DMS 273 (cell line): Measurements from ENCODE around the gene EIF4E.
A peak's percentile ranks its signal among the peaks of the same experiment; 100 is the strongest.
"Not testable (repeated sequence)": the region's sequence is repeated elsewhere in the genome, so short reads cannot be mapped to it uniquely, and the experiment has no call there.

Experiments used
- DNase-seq: peaks from one replicate; lab custom pipeline; 2025; ENCODE audit not compliant: unreplicated experiment; lab: John Stamatoyannopoulos, UW

The EIF4E gene

DNA sequence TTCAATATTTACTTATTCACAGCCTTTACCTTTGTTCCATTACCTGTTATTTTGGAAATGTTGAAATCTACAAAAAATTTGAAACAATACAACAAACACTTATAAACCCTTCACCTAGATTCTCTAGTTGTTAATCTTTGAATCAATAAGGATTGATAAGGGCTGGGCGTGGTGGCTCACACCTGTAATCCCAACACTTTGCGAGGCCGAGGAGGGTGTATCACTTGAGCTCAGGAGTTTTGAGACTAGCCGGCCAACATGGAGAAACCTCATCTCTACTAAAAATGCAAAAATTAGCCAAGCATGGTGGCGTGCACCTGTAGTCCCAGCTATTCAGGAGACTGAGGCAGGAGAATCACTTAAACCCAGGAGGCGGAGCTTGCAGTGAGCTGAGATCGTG, 5.9 kb upstream of the EIF4E start:
- DNase-seq, result not testable (repeated sequence)

DNA sequence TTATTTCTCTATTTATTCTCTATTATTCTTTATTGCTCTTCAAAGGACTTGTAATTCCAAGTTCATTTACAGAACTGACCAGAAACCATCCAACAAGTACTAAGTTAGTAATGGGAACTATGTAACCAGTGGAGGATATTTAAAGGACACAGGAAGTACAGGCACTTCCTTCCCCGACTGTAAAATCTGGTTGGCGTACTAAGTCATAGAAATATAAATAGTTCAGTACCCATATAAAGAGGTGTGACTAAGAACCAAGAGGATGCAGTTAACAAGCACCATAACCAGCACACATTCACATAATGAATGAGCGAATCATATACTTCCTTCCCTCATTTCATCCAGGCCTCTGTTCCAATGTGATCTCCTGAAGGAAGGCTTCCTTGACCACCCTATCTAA, 3.6 kb upstream of the EIF4E start:
- DNase-seq, result no peak

DNA sequence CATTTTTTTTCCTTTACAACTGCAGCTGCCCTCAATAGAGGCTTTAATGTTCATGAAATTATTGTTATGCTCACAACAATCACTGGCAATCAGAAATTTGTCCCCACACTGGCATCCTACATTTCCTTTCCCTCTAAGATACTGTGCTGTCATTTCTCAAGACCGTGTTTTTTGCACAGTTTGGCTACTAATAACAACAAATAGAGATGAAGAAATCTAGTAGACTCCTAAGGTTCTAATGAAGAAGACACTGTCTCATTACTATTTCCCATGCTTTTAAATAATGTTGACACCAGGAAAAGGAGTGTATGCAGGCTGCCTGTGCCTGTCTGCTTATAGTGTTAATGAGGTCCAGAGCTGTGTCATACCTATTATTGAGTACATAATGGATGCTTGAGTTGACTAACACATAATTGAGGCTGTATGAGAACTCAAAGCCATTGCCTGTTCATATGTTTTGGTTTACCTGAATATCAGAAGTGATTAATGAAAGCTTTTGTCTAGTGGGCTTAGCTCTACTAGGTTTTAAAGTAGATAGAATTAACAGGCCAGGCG, 1.5 kb upstream of the EIF4E start:
- no peak for DNase-seq

DNA sequence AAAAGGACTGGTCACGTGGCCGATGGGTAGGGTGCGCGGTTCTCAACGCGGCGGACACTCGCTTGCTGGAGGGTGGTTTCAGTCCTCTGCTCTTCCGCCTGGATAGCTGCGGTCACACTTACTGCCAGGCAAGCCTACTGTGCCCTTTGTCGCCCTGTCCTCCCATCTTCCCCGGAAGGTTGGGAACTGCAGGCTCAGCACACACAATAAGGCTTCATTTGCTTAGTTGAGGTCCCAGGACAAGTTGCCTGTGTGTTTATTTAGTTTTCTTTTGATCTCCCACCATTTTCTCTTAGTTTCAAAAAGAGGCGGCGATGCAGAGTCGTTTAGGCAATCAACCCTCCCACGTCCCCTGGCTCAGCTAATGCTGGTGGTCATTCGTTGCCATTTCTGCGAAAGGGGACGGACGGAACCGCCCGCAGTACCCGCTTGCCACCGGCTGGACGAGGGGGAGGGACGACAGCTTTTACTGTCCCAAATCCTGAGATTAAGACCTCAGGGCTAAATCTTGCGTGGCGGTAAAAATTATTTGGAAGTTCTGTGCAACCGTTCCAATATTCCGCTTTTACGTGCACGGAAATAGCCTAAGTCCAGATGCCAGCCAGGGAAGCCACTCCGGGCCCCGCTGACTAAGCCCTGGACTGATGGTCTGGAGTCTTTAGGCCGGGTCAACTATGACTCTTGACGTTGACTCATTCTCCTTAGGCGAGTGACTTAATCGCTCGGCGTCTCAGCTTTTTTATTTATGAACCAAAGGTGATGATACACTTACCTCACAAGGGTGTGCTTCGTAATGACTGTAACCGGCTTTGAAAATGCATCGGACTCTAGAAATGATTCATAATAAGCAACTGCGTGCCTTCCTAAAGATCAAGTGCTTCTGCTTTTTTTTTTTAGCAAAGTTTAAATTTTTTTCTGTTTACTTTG, 671 bp upstream of the EIF4E start:
- DNase-seq, result no peak

DNA sequence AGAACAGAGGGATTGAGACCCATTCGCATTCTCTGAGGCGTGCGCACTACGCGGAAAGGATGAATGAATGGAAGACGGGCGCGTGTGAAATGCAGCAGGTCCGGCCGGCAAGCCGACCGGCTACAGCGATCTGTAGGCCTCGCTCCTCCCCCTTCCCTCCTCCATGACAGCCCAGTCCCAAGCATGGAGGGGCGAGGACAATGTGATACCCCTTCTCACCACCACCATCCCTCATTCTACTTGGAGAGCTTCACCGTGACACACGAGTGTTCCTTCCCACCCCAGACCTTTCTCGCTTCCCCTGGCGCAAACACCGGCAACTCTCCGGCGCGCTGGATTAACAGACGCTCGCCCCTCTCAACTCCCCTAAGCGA, 815 bp downstream of the EIF4E start:
- peak; percentile 85 for DNase-seq

DNA sequence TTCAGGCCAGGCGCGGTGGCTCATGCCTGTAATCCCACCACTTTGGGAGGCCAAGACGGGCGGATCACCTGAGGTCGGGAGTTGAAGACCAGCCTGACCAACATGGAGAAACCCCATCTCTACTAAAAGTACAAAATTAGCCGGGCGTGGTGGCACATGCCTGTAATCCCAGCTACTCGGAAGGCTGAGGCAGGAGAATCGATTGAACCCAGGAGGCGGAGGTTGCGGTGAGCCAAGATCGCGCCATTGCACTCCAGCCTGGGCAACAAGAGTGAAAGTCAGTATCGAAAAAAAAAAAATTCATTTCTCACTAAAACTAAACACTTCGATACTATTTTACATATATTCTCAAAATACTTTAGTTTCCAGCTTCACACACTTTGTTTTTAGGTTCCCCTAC, 2.7 kb downstream of the EIF4E start:
- not testable (repeated sequence) for DNase-seq

DNA sequence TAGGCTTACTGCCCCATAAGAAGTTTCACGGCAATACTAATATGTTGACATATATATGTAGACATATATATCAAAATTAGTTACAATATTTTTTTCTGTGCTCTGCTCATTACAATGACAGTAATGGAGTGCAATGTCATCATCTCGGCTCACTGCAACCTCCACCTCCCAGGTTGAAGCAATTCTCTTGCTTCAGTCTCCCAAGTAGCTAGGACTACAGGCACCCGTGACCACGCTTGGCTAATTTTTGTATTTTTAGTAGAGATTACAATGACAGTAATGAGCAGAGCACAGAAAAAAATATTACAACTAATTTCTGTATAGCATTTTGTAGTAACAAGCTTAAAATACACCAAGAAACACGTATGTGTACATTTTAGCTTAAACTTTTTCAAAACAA, 7.6 kb downstream of the EIF4E start:
- DNase-seq, result no peak

DNA sequence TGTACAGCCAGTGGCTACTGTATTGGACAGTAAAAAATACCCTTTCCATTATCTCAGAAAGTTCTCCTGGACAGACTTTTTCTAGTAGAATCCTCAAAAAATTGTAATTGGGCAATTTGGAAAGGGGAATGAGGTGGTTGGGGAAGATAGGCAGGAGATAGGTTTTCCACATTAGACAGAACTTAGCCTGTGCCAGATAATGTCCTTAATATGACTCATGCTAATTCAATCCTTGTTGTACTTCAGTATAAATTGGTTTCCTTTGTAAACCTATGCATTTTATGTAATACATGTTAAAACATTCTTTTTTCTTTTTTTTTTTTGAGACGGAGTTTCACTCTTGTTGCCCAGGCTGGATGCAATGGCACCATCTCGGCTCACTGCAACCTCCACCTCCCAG, 8.9 kb downstream of the EIF4E start:
- DNase-seq, result no peak

DNA sequence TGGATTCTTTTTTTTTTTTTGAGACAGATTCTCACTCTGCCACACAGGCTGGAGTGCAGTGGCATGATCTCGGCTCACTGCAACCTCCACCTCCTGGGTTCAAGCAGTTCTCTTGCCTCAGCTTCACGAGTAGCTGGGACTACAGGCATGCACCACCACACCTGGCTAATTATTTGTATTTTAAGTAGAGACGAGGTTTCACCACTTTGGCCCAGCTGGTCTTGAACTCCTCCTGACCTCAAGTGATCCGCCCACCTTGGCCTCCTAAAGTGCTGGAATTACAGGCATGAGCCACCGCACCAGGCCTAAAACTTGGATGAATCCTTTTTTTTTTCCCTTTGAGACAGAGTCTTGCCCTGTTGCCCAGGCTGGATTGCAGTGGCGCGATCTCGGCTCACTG, 18.2 kb downstream of the EIF4E start:
- DNase-seq, result peak; percentile 15

DNA sequence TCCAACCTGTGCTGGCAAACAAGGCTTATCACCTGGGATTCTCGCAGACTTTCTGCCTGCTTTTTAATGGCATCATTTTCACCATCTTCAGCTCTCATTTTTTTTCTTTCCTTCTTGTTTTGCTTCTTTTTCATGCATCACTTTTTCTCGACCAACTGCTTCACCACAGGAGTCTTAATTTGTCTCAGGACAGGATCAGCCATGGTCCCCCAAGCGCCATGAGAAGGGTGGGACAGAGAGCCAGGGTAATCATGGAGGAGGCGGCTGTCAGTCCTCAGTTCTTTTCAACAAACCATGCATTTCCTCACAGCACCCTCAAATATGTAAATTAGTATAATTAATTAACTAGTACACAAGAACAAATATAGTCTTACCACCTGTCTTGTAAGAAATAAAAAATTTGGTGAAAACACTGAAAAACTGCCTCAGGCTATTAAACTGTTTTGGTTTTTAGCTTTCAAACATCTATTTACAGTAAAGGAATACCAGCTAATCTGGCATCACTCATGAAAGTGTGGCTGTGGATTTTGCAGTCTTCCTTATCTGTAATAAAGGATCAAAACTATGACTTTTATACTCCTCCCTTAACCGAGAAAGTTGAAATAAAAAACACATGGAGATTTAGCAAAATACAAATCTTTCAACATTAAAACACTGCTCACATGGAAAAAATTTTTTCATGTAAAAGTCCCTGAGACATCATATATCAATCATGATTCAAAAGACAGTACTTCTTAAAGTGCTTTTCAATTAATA, 19.1 kb downstream of the EIF4E start:
- no peak for DNase-seq

DNA sequence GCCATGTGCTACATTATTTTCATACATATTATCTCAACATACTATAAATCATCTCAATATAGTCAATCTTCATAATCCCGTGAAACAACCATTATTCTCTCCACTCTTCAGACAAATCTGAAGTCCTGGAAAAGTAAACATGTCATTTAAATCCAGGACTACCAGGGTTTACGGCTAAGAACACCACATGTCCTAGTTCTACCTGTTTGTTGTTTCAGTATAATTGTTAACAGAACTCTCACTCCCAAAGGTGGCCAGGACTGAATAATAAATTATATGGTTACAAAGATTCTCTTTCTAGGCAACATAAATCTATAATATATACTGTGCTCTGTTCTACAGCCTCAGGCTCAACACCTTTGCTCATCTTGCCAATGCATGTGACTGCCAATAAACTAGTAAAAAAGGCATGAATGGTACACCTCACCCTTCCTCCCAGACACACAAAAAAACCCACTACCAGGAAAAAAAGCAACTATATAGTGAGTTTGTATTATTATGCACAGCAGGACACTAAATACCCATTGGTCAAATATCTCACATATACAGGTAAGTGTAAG, 20.1 kb downstream of the EIF4E start:
- no peak for DNase-seq

DNA sequence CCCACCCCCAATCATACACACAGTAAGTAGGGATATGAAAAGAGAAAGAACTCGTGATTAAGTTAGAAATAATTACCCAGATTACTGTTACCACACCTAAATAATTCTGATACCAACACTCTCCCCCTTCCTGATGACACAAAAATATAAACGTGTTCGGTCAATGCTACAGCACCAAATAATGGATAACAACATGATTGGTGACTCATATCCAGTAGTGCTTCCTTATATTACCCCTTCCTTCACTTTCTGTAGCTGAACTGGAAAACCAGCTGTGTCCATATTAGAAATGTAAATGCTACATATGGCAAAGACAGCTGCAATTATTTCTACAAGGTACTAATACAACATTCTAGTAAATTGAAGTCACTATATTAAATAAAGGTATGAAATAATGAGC, 20.8 kb downstream of the EIF4E start:
- DNase-seq, result peak; percentile 17

DNA sequence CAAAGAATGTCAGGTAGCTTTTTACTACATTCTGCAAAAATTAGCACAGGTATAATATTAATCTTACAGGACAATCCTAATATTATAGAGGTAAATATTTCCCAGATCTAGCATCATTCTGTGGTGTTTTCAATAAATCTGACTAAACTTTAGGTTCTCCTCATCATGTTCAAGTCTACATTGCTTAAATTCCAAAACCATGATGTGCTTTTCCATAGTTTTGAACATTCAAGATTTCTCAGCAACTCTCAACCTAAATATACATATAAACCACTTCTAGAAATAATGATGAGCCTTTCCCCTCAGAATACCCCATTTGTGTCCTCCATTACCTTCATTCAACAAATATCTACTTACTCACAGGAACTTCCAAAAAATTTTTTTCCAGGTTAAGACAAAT, 23.1 kb downstream of the EIF4E start:
- DNase-seq, result no peak

DNA sequence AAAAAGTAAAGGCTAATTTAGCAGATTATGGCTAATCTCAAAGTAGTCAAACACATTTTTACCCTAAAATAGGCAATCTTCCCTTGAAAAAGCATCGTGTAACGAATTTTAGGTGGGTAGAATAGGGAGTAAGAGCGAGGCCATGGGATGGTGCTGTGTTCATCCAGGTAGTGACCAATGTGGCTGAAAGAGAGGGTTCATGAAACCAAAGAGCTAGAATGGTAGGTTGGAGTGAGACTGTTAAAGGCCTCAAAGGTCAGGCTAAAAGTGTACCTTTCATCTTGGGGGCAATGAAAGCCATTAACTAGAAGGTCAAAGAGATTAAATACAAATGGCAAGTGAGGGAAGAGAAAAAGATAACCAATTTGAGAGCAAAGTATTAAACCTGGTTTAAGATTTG, 23.6 kb downstream of the EIF4E start:
- no peak for DNase-seq

DNA sequence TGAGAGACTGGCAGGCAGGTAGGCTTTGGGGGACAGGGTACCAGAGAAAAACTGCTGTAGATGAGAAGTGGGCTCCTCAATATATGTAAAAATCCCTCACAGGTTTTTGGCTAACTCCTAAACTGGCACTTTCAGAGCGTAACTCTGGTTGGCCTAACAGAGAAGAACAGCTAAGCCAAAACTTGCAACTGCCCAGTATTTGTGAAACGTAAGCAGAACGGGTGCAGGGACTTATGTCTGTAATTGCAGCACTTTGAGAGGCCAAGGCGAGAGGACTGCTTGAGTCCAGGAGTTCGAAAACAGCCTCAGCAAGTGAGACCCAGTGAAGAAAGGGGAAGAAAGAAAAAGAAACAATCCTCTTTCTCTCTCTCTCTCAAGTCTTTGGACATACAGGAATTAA, 25.0 kb downstream of the EIF4E start:
- DNase-seq, result no peak

DNA sequence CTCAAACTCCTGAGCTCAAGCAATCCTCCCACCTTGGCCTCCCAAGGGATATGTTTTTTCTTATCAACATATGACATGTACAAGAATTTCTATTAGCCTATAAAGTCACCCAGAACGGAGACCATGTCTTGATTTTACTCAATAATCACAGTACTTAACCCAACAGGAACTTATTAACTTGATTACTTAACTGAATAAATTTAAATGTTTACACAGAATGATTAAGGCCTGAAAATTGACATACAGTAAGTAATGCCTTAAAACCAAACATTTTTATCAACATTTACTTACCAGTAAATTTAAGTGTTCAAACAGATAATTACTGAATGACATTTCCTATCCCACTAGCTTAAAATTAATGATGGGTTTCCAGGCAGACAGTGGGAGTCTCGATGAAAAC, 25.4 kb downstream of the EIF4E start:
- DNase-seq, result no peak

DNA sequence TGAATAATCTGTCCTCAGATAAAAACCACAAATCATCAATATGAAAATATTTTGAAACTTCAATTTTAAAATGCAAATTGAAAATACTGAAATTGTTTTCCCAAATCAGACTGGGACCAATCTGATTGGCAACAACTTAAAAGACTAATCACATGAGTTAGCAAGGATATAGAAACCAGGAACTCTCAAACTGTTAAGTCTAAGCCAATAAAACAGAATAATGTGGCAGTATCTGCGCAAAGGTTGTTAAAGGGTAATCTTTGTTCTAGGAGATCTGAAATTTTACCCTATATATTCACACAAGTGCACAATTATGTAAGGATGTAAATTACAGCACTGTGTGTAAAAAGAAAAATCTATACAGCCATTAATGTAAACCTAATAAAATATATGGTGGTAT, 29.7 kb downstream of the EIF4E start:
- DNase-seq, result no peak

DNA sequence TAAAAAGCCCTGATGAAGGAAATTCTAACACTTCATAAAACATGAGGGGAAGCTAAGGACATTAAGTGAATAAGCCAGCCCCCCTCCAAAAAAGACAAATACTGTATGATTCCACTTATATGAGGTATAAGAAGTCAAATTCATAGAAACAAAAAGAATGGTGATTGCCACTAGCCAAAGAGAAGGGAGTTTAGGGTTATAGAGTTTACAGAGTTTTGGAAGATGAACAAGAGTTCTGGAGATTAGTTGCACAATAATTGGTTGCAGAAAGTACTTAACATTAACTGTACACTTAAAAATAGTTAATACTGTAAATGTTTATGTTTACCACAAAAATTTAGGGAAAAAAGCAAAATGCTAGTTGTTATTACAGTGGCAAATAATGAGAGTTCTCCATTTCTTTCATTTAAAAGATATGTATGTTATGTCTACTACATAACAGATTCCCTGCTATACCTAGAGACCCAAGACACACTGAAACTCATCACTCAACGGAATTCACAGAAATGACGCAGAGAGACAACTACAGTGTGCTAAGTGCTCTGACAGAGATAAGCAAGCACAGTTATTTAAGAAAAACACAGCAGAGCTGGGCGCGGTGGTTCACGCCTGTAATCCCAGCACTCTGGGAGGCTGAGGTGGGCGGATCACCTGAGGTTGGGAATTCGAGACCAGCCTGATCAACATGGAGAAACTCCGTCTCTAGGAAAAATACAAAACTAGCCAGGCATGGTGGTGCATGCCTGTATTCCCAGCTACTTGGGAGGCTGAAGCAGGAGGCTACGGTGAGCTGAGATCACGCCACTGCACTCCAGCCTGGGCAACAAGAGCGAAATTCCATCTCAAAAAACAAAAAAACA, 37.2 kb downstream of the EIF4E start:
- no peak for DNase-seq

DNA sequence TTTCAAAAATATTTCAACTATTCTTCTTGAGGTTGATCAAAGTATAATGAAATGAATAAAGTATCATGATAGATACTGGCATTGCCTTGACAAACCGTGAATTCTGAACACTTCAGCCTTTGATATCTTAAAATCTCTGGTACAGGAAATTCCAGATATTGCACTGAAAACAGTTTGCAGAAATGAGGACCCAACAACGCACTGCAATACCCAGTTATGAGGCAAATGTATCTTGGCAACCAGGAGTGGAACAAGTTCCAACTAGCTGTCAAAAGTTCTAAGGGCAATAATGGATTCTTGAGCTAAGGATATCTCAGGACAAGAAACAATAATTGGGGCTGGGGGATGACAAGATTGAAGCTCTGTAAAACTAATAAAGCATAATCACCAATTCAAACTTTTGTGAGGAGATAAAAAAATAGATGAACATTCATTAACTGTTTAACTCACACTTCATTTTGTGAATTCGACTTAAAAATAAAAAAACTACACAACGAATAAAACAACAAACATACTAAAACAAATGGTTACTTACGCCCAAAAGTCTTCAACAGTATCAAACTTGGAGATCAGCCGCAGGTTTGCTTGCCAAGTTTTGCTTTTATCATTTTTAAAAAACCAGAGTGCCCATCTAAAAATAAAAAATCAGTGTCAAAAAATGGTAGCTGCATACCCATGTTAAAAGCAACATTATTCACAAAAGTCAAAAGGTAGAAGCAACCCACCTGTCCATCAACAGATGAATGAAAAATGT, 38.1 kb downstream of the EIF4E start:
- no peak for DNase-seq

DNA sequence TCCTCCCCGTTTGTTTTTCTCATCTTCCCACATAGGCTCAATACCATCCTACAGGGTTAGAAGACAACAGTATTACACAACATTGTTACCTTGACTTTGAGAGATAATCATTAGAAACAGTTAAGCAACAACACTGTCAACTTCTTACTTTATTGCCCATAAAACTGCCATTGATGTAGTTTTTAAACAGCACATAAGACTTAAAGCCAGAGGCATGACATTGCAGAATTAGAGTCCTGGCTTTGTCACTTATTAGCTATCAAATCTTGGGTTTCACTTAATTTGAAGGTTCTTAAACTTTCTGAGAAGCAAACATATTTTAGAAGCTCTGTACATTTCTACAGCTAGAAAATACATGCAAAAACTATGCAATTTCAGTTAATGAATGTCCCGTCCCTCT, 41.8 kb downstream of the EIF4E start:
- no peak for DNase-seq
